Mammary epithelial cell (primary cell): ENCODE data around the gene CIRBP.

Experiments used
- EZH2 ChIP-seq: IDR thresholded peaks from 2 replicates; pipeline ENCODE4 v1.6.1; 2012; ENCODE audit warnings: low read length, inconsistent platforms, borderline replicate concordance
- TF ChIP-seq, protein P1 (sequence below), 2 donors: IDR thresholded peaks in 1 of 2; conservative IDR thresholded peaks in 1 of 2; 2 replicates each; pipeline ENCODE4 v1.5.1; 2011 to 2012; ENCODE audit warnings: inconsistent platforms in 2 of 2, low read length in 2 of 2, mild to moderate bottlenecking in 2 of 2, control low read depth in 1 of 2, low read depth in 1 of 2; ENCODE audit not compliant: insufficient read depth in 1 of 2; ENCODE audit errors: extremely low read depth in 1 of 2

GRCh38 chr19:1250437-1251260 lies 18.5 kb upstream of the CIRBP start:
- TF ChIP-seq, protein P1, sequence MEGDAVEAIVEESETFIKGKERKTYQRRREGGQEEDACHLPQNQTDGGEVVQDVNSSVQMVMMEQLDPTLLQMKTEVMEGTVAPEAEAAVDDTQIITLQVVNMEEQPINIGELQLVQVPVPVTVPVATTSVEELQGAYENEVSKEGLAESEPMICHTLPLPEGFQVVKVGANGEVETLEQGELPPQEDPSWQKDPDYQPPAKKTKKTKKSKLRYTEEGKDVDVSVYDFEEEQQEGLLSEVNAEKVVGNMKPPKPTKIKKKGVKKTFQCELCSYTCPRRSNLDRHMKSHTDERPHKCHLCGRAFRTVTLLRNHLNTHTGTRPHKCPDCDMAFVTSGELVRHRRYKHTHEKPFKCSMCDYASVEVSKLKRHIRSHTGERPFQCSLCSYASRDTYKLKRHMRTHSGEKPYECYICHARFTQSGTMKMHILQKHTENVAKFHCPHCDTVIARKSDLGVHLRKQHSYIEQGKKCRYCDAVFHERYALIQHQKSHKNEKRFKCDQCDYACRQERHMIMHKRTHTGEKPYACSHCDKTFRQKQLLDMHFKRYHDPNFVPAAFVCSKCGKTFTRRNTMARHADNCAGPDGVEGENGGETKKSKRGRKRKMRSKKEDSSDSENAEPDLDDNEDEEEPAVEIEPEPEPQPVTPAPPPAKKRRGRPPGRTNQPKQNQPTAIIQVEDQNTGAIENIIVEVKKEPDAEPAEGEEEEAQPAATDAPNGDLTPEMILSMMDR (conservative IDR thresholded peaks at IDR 0.05 in 1 of 2, IDR thresholded peaks at IDR 0.05 in 1 of 2; ENCODE audit: extremely low read depth in 1 of 2, insufficient read depth in 1 of 2, low read depth in 1 of 2, low read length in 2 of 2), result no peak
- TF ChIP-seq EZH2, result no peak
